IMR-90 (cell line): Measurements from ENCODE around the gene FLVCR2. TPM values are rescaled to one million over a fixed set of nuclear protein-coding genes. Genes with fewer than 3 reads are reported as not detected.

Source experiments
- ATAC-seq: fragments of 200-7000 bp; cut with Tn5 transposase; 2 replicates; pipeline ENCODE4 v1.9.1; 2020; ENCODE audit warnings: low read depth, mild to moderate bottlenecking, moderate library complexity
- BruUV-seq: library from RNA; stranded (reverse); fragments of 400-500 nt; replicated peaks from 2 replicates; lab custom pipeline; 2021; lab: Mats Ljungman, UMichigan
- CTCF ChIA-PET: fragments of 300-600 bp; formaldehyde crosslinking; extraction: SDS; loops from one replicate; lab custom pipeline; 2021; ENCODE audit warnings: antibody characterized with exemption; lab: Yijun Ruan, JAX
- POLR2A ChIA-PET: fragments of 300-600 bp; sonication (Branson Sonifier 250); formaldehyde crosslinking; loops from one replicate; lab custom pipeline; 2022; ENCODE audit warnings: antibody characterized with exemption; ENCODE audit not compliant: unreplicated experiment; lab: Charles Lee
- DNase-seq: peaks from one replicate; pipeline ENCODE4 v3.0.0; 2013
- H2AFZ ChIP-seq: replicated peaks from 2 replicates; pipeline ENCODE3; 2013; ENCODE audit warnings: low read length, mild to moderate bottlenecking; ENCODE audit not compliant: poor library complexity
- H2AK5ac ChIP-seq: 2 replicates; pipeline ENCODE4 v1.6.1; 2013; ENCODE audit warnings: low read depth, low read length, inconsistent platforms
- H2AK9ac ChIP-seq: replicated peaks from 2 replicates; pipeline ENCODE3; 2013; ENCODE audit warnings: mild to moderate bottlenecking, low read depth, low read length, moderate library complexity; ENCODE audit not compliant: poor library complexity
- H2BK120ac ChIP-seq: 2 replicates; pipeline ENCODE4 v1.6.1; 2013; ENCODE audit warnings: low read depth, low read length, inconsistent platforms
- H2BK15ac ChIP-seq: 3 replicates; pipeline ENCODE4 v1.6.1; 2013; ENCODE audit warnings: low read depth, low read length, inconsistent platforms
- H2BK20ac ChIP-seq: 2 replicates; pipeline ENCODE4 v1.6.1; 2013; ENCODE audit warnings: low read depth, mild to moderate bottlenecking, inconsistent platforms, low read length, moderate library complexity
- H2BK5ac ChIP-seq: 2 replicates; pipeline ENCODE4 v1.6.1; 2013; ENCODE audit warnings: mild to moderate bottlenecking, low read depth, low read length, inconsistent platforms; ENCODE audit not compliant: poor library complexity, severe bottlenecking
- H3K14ac ChIP-seq: replicated peaks from 2 replicates; pipeline ENCODE4 v1.6.1; 2013; ENCODE audit warnings: low read depth, low read length, inconsistent platforms
- H3K18ac ChIP-seq: 2 replicates; pipeline ENCODE4 v1.6.1; 2013; ENCODE audit warnings: low read depth, low read length, control low read depth
- H3K23ac ChIP-seq: 2 replicates; pipeline ENCODE4 v1.6.1; 2013; ENCODE audit warnings: low read depth, low read length, inconsistent platforms
- H3K27ac ChIP-seq: 2 replicates; pipeline ENCODE4 v1.5.1; 2013; ENCODE audit warnings: mild to moderate bottlenecking, control low read depth, low read length; ENCODE audit not compliant: insufficient read depth
- H3K27me3 ChIP-seq: 2 replicates; pipeline ENCODE4 v1.6.1; 2013; ENCODE audit warnings: low read length; ENCODE audit not compliant: control insufficient read depth, insufficient read depth
- H3K36me3 ChIP-seq: 2 replicates; pipeline ENCODE4 v1.6.1; 2013; ENCODE audit warnings: low read length, mixed read lengths; ENCODE audit not compliant: control insufficient read depth, insufficient read depth
- H3K4ac ChIP-seq: 2 replicates; pipeline ENCODE4 v1.6.1; 2013; ENCODE audit warnings: low read depth, low read length, inconsistent platforms
- H3K4me1 ChIP-seq: 2 replicates; pipeline ENCODE4 v1.6.1; 2013; ENCODE audit warnings: low read length, mixed read lengths; ENCODE audit not compliant: control insufficient read depth, insufficient read depth
- H3K4me2 ChIP-seq: 2 replicates; pipeline ENCODE4 v1.6.1; 2013; ENCODE audit warnings: low read depth, mild to moderate bottlenecking, control low read depth, low read length, moderate library complexity
- H3K4me3 ChIP-seq: 2 replicates; pipeline ENCODE4 v1.5.1; 2013; ENCODE audit warnings: low read depth, mild to moderate bottlenecking, control low read depth, low read length, moderate library complexity; ENCODE audit not compliant: insufficient read depth
- H3K56ac ChIP-seq: 2 replicates; pipeline ENCODE4 v1.6.1; 2013; ENCODE audit warnings: low read length, inconsistent platforms; ENCODE audit not compliant: insufficient read depth; ENCODE audit errors: extremely low read depth
- H3K79me1 ChIP-seq, 2 experiments: 2 replicates each; pipeline ENCODE4 v1.6.1; 2013; ENCODE audit warnings: low read length in 2 of 2, inconsistent platforms in 1 of 2, low read depth in 1 of 2
- H3K9ac ChIP-seq: 2 replicates; pipeline ENCODE4 v1.6.1; 2013; ENCODE audit warnings: low read depth, low read length, control low read depth
- H3K9me1 ChIP-seq: 2 replicates; pipeline ENCODE4 v1.6.1; 2013; ENCODE audit warnings: low read length, inconsistent platforms; ENCODE audit not compliant: insufficient read depth
- H3K9me3 ChIP-seq: 2 replicates; pipeline ENCODE4 v1.6.1; 2013; ENCODE audit warnings: low read length; ENCODE audit not compliant: control insufficient read depth, insufficient read depth
- H4K20me1 ChIP-seq: 2 replicates; pipeline ENCODE4 v1.6.1; 2013; ENCODE audit warnings: low read length, inconsistent platforms; ENCODE audit not compliant: insufficient read depth
- H4K5ac ChIP-seq: 2 replicates; pipeline ENCODE4 v1.6.1; 2013; ENCODE audit warnings: mild to moderate bottlenecking, low read depth, low read length, control low read depth
- H4K8ac ChIP-seq, 2 experiments: 2 replicates each; pipeline ENCODE4 v1.6.1; 2013; ENCODE audit warnings: low read depth in 2 of 2, low read length in 2 of 2, control low read depth in 1 of 2, inconsistent platforms in 1 of 2
- H4K91ac ChIP-seq: 2 replicates; pipeline ENCODE4 v1.6.1; 2013; ENCODE audit warnings: low read depth, low read length, inconsistent platforms; ENCODE audit not compliant: insufficient read depth
- BHLHE40 ChIP-seq: fragments of 150-350 bp; IDR thresholded peaks from 2 replicates; pipeline ENCODE4 v1.6.1; 2016; ENCODE audit warnings: mild to moderate bottlenecking, low read depth, low read length
- CEBPB ChIP-seq: IDR thresholded peaks from 2 replicates; pipeline ENCODE4 v1.6.1; 2012; ENCODE audit warnings: low read depth, low read length, improper control_type of control experiment
- CHD1 ChIP-seq: IDR thresholded peaks from 2 replicates; pipeline ENCODE4 v1.6.1; 2012; ENCODE audit warnings: low read depth, low read length, improper control_type of control experiment
- CTCF ChIP-seq: conservative IDR thresholded peaks from 2 replicates; pipeline ENCODE4 v1.5.1; 2012; ENCODE audit warnings: mild to moderate bottlenecking, low read depth, low read length, improper control_type of control experiment
- ELK1 ChIP-seq: fragments of 150-350 bp; IDR thresholded peaks from 2 replicates; pipeline ENCODE4 v1.6.1; 2016; ENCODE audit warnings: low read depth, mild to moderate bottlenecking, low read length, moderate library complexity, borderline replicate concordance
- FOS ChIP-seq: fragments of 150-350 bp; IDR thresholded peaks from 2 replicates; pipeline ENCODE4 v1.6.1; 2016; ENCODE audit warnings: low read depth, low read length
- MAFK ChIP-seq: IDR thresholded peaks from 2 replicates; pipeline ENCODE4 v1.6.1; 2012; ENCODE audit warnings: low read depth, low read length, improper control_type of control experiment
- MAZ ChIP-seq: IDR thresholded peaks from 2 replicates; pipeline ENCODE4 v1.6.1; 2012; ENCODE audit warnings: low read depth, mild to moderate bottlenecking, low read length, improper control_type of control experiment, moderate library complexity, borderline replicate concordance
- MXI1 ChIP-seq: IDR thresholded peaks from 2 replicates; pipeline ENCODE4 v1.6.1; 2012; ENCODE audit warnings: low read depth, mild to moderate bottlenecking, low read length, moderate library complexity, borderline replicate concordance
- NFE2L2 ChIP-seq: fragments of 150-350 bp; IDR thresholded peaks from 2 replicates; pipeline ENCODE4 v1.6.1; 2016; ENCODE audit warnings: low read depth, mild to moderate bottlenecking, low read length
- POLR2A ChIP-seq: IDR thresholded peaks from 2 replicates; pipeline ENCODE4 v1.6.1; 2012; ENCODE audit warnings: mild to moderate bottlenecking, low read depth, low read length
- RAD21 ChIP-seq: IDR thresholded peaks from 2 replicates; pipeline ENCODE4 v1.6.1; 2012; ENCODE audit warnings: low read length, improper control_type of control experiment
- RCOR1 ChIP-seq: IDR thresholded peaks from 2 replicates; pipeline ENCODE4 v1.6.1; 2012; ENCODE audit warnings: mild to moderate bottlenecking, low read length, improper control_type of control experiment; ENCODE audit not compliant: insufficient replicate concordance
- RFX5 ChIP-seq: IDR thresholded peaks from 2 replicates; pipeline ENCODE4 v1.8.0; 2012; ENCODE audit warnings: low read depth, mild to moderate bottlenecking, low read length, moderate library complexity
- SMC3 ChIP-seq: fragments of 150-350 bp; IDR thresholded peaks from 2 replicates; pipeline ENCODE4 v1.6.1; 2016; ENCODE audit warnings: low read depth, mild to moderate bottlenecking, antibody characterized with exemption, low read length, moderate library complexity
- USF2 ChIP-seq: fragments of 150-350 bp; IDR thresholded peaks from 2 replicates; pipeline ENCODE4 v1.6.1; 2017; ENCODE audit warnings: mild to moderate bottlenecking, antibody characterized with exemption, low read length, low read depth
- dilution Hi-C: fragments of 300-500 bp; cut with HindIII; formaldehyde crosslinking; loops from one replicate; pipeline ENCODE4 v1.14.3; 2018; ENCODE audit warnings: low sequenced_read_pairs; ENCODE audit not compliant: unreplicated experiment
- in situ Hi-C: fragments of 300-500 bp; cut with MboI; formaldehyde crosslinking; loops from 3 replicates; pipeline ENCODE4 v1.14.3; 2019; ENCODE audit warnings: low sequenced_read_pairs, inconsistent platforms, mixed read lengths
- intact Hi-C: fragments of 100-400 bp; cut with micrococcal nuclease; formaldehyde crosslinking; loops from 2 replicates; pipeline ENCODE4 v1.10.0; 2022
- polyA plus RNA-seq, 3 experiments: library from polyadenylated mRNA; depleted of rRNA; stranded (reverse); fragments of >200 nt; gene quantifications; 2 replicates each; pipeline ENCODE4 v1.2.3, GENCODE V29; 2012; ENCODE audit warnings: low replicate concordance in 1 of 3
- total RNA-seq: library from RNA; depleted of rRNA; stranded (reverse); fragments of >200 nt; gene quantifications from 2 replicates; pipeline ENCODE4 v1.2.3, GENCODE V29; 2012

FLVCR2 gene
- total and polyA plus RNA-seq, 2 of the 4 experiments (the other 2 are of a cell fraction) = 0.94 to 1.4 TPM

- no peak overlapping the region for H3K4me2 ChIP-seq
- BruUV-seq = no TSS peak
- ChIA-PET POLR2A (no interaction called here), CTCF (no interaction called here)
- no peak overlapping the region for H2BK120ac ChIP-seq
- H2AFZ ChIP-seq = no peak overlapping the region
- no peaks in the 10 kb centered on the region for H3K36me3 ChIP-seq
- no peak overlapping the region for H2AK9ac ChIP-seq
- H3K27ac ChIP-seq = no peak overlapping the region
- H3K4me1 ChIP-seq = no peaks in the 10 kb centered on the region
- H3K14ac ChIP-seq = no peak overlapping the region
- in situ Hi-C loops (no loop called here), dilution Hi-C loops (no loop called here), intact Hi-C loops (no loop called here)
- no peak overlapping the region for H4K5ac ChIP-seq
- no peak overlapping the region for H4K91ac ChIP-seq
- DNase-seq (no peak), ATAC-seq (no peak)
- no peak overlapping the region for H3K18ac ChIP-seq
- H4K20me1 ChIP-seq = no peaks in the 10 kb centered on the region
- H3K4ac ChIP-seq = no peak overlapping the region
- H3K79me1 ChIP-seq = no peaks in the 10 kb centered on the region
- H3K9me1 ChIP-seq = no peaks in the 10 kb centered on the region
- no peak overlapping the region for H3K4me3 ChIP-seq
- peaks cover 2% of the 10 kb centered on the region; the same call in 1 of the 2 replicates for H3K9me3 ChIP-seq
- no peak overlapping the region for H3K23ac ChIP-seq
- H2BK20ac ChIP-seq = no peak overlapping the region
- H4K8ac ChIP-seq = no peak overlapping the region
- H2BK15ac ChIP-seq = no peak overlapping the region
- no peak overlapping the region for H3K9ac ChIP-seq
- TF ChIP-seq RFX5 = no peak
- no peak for TF ChIP-seq BHLHE40
- TF ChIP-seq RCOR1 = no peak
- no peak for TF ChIP-seq CTCF
- TF ChIP-seq MAFK = no peak
- TF ChIP-seq NFE2L2 = no peak
- no peak for TF ChIP-seq MAZ
- no peak for TF ChIP-seq ELK1
- TF ChIP-seq USF2 = no peak
- no peak for TF ChIP-seq CHD1
- no peak for TF ChIP-seq CEBPB
- TF ChIP-seq RAD21 = no peak
- TF ChIP-seq SMC3 = no peak
- TF ChIP-seq FOS = no peak
- TF ChIP-seq POLR2A = no peak
- TF ChIP-seq MXI1 = no peak
- H2BK5ac ChIP-seq = no peak overlapping the region
- H3K27me3 ChIP-seq = peaks cover 19% of the 10 kb centered on the region
- no peak overlapping the region for H3K56ac ChIP-seq
- H2AK5ac ChIP-seq = no peak overlapping the region
Observed at GRCh38 chr14:75591987-75592575, 13.7 kb downstream of the FLVCR2 start.
